Lower lobe of right lung (tissue), 2 donors: Measurements from ENCODE around the gene LIMA1. TPM values are rescaled to one million over a fixed set of nuclear protein-coding genes. Genes with fewer than 3 reads are reported as not detected.

Experiments used
- ATAC-seq, 2 donors: fragments of 200-7000 bp; cut with Tn5 transposase; one replicate each; pipeline ENCODE4 v1.9.1; 2020 to 2022; ENCODE audit warnings: mild to moderate bottlenecking in 2 of 2, moderate library complexity in 2 of 2
- DNase-seq: peaks from one replicate; pipeline ENCODE4 v3.0.0-alpha.2; 2020
- H3K27ac ChIP-seq: fragments of 200-600 bp; one replicate; pipeline ENCODE4 v1.8.0; 2022
- H3K27me3 ChIP-seq: fragments of 200-600 bp; one replicate; pipeline ENCODE4 v1.8.0; 2022; ENCODE audit warnings: low read depth
- H3K36me3 ChIP-seq: fragments of 200-600 bp; one replicate; pipeline ENCODE4 v1.8.0; 2022; ENCODE audit warnings: mild to moderate bottlenecking
- H3K4me1 ChIP-seq: fragments of 200-600 bp; one replicate; pipeline ENCODE4 v1.8.0; 2022
- H3K4me3 ChIP-seq: fragments of 200-600 bp; one replicate; pipeline ENCODE4 v1.8.0; 2022; ENCODE audit warnings: mild to moderate bottlenecking
- H3K9me3 ChIP-seq: fragments of 200-600 bp; one replicate; pipeline ENCODE4 v1.8.0; 2022
- intact Hi-C: fragments of 100-400 bp; cut with DNase I; formaldehyde crosslinking; loops from one replicate; pipeline ENCODE4 v1.11.0; 2022
- total RNA-seq: library from RNA; stranded (reverse); fragmentation: NEBNext Ultra II Directional; extraction: Animal tissue kit (Norgen Biotek cat#: 25700); gene quantifications from one replicate; pipeline ENCODE4 v1.2.1, GENCODE V29; 2021
- TF ChIP-seq, protein P1 (sequence below): fragments of 200-600 bp; IDR thresholded peaks from one replicate; pipeline ENCODE4 v1.8.0; 2022; ENCODE audit warnings: antibody characterized with exemption, mild to moderate bottlenecking
- donor health status: DM: no; HTN: yes; CAD: no; lungs with severe emphysema.

Gene LIMA1
- total RNA-seq, 1 donor from 2014 or later = 76.6 TPM

- intact Hi-C loops = no loop called here
- Histone ChIP-seq H3K4me3 (peak overlapping the region; percentile 90), H3K9me3 (no peaks in the 10 kb centered on the region), H3K27ac (peak overlapping the region; percentile 92), H3K36me3 (no peaks in the 10 kb centered on the region), H3K27me3 (no peaks in the 10 kb centered on the region), H3K4me1 (peaks cover 22% of the 10 kb centered on the region)
- ATAC-seq (peak; percentile 45 to 53), DNase-seq (peak; percentile 75)
- TF ChIP-seq, protein P1, sequence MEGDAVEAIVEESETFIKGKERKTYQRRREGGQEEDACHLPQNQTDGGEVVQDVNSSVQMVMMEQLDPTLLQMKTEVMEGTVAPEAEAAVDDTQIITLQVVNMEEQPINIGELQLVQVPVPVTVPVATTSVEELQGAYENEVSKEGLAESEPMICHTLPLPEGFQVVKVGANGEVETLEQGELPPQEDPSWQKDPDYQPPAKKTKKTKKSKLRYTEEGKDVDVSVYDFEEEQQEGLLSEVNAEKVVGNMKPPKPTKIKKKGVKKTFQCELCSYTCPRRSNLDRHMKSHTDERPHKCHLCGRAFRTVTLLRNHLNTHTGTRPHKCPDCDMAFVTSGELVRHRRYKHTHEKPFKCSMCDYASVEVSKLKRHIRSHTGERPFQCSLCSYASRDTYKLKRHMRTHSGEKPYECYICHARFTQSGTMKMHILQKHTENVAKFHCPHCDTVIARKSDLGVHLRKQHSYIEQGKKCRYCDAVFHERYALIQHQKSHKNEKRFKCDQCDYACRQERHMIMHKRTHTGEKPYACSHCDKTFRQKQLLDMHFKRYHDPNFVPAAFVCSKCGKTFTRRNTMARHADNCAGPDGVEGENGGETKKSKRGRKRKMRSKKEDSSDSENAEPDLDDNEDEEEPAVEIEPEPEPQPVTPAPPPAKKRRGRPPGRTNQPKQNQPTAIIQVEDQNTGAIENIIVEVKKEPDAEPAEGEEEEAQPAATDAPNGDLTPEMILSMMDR = no peak
These were observed 116.6 kb downstream of the LIMA1 start for GRCh38 chr12:50166799-50167048.

GRCh38 chr12:50164963-50165362 lies 118.4 kb downstream of the LIMA1 start:
- TF ChIP-seq, protein P1 = no peak
- no peak for ATAC-seq
- no peak for DNase-seq
- intact Hi-C loops = no loop called here
- Histone ChIP-seq H3K36me3 (no peaks in the 10 kb centered on the region), H3K4me1 (peaks cover 22% of the 10 kb centered on the region), H3K27me3 (no peaks in the 10 kb centered on the region), H3K9me3 (no peaks in the 10 kb centered on the region), H3K27ac (no peak overlapping the region), H3K4me3 (no peak overlapping the region)

- ATAC-seq = no peak
- Histone ChIP-seq H3K4me1 (peaks cover 16% of the 10 kb centered on the region), H3K36me3 (no peaks in the 10 kb centered on the region), H3K27me3 (no peaks in the 10 kb centered on the region), H3K9me3 (no peaks in the 10 kb centered on the region), H3K27ac (no peak overlapping the region), H3K4me3 (no peak overlapping the region)
- no peak for DNase-seq
- intact Hi-C loops = no loop called here
- TF ChIP-seq, protein P1 = no peak
These were observed 121.1 kb downstream of the LIMA1 start for GRCh38 chr12:50162230-50162629.

GRCh38 chr12:50160643-50161042 lies 122.7 kb downstream of the LIMA1 start:
- H3K4me1 ChIP-seq = peaks cover 6% of the 10 kb centered on the region
- ATAC-seq = no peak
- H3K36me3 ChIP-seq = no peaks in the 10 kb centered on the region
- intact Hi-C loops = no loop called here
- TF ChIP-seq, protein P1 = no peak
- no peak for DNase-seq
- no peak overlapping the region for H3K27ac ChIP-seq
- H3K9me3 ChIP-seq = no peaks in the 10 kb centered on the region
- no peak overlapping the region for H3K4me3 ChIP-seq
- H3K27me3 ChIP-seq = no peaks in the 10 kb centered on the region

DNA sequence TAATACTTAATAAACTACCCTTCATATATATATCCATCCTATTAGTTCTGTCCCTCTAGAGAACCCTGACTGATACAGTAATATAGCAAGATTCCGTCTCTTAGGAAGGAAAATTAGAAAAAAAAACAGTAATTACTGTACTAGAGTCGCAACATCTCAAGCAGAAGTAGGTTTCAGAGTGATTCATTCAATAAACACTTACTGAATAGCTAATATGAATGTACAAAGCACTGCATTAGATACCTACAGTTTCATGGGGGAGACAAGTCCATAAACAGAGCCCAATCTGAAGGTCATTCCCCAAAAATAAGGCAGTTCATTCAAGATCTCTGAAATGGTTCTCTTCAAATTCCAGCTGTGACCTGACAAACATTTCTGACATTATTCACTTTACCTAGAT lies 126.1 kb downstream of the LIMA1 start:
- ATAC-seq = peak in 1 of 2 donors; percentile 66
- intact Hi-C loops = no loop called here

More for the DNA sequence above, 126.1 kb downstream of the LIMA1 start:
- H3K9me3 ChIP-seq = no peaks in the 10 kb centered on the region
- H3K4me3 ChIP-seq = no peak overlapping the region
- H3K27ac ChIP-seq = no peak overlapping the region
- H3K27me3 ChIP-seq = no peaks in the 10 kb centered on the region
- DNase-seq = no peak
- TF ChIP-seq, protein P1 = no peak
- no peaks in the 10 kb centered on the region for H3K36me3 ChIP-seq
- H3K4me1 ChIP-seq = no peaks in the 10 kb centered on the region
